GM19438 (cell line): ENCODE data around the gene HAPLN3.

Experiments used
- ATAC-seq: cut with Tn5 transposase; IDR thresholded peaks from one replicate; pipeline ENCODE4 v1.9.1; 2021; ENCODE audit warnings: low read depth; ENCODE audit not compliant: unreplicated experiment

HAPLN3 gene

DNA sequence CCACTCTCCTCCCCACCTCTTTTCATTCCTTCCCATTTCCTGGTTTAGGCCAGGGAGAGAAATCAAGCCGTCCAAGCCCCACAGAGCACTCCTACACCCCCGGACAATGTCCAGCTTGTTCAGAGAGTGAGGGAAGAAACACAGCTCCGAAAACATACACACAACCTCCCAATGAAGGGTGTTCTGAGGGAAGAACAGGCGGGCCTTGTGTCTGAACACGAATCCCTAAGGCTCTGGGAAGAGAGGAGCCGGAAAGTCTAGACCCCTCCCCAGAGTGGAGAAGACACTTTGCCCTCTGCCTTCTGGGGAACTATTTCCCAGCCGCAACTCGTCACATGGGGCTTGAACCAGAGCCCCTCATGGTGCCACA lies 61.6 kb downstream of the HAPLN3 start:
- no peak for ATAC-seq

DNA sequence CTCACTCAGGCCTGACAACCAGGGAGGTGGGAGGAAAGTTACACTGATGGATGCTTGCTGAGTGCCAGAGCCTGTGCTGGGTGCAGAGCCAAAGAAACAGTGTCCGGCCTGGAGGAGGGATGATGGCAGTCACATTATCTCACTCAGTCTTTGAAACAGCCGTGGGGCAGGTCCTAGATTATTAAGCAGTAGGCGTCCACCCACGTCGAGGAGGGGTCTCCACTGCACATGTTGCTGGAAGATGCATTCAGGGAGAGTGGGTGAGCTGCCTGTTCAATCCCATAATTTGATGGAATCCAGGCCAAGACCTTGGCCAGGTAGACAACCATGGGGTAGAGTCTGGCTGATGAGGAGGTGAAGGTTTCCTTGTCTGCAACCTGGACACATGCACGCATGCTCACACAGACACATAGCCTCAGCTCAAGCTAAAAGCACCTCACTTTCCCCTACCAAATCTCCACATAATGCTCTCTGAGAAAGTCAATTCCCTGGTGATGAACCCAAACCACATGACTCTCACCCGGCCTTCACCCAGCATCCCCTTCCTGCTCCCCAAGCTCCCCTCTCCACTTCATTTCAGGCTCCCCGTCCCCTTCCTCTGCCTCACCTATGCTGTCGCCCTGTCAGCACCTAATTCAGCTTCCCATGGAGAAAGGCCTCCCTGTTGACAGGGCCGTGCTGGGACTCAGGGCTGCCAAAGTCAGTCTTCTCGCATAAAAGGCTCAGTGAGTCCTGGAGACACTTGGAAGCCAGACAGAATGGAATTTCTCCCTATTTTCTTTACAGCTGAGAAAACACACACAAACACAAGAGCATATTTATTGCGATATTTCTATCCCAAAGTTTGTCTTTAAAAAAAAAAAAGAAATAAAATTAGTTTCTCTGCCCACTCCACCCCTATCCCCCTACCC lies 62.3 kb downstream of the HAPLN3 start:
- ATAC-seq: no peak

DNA sequence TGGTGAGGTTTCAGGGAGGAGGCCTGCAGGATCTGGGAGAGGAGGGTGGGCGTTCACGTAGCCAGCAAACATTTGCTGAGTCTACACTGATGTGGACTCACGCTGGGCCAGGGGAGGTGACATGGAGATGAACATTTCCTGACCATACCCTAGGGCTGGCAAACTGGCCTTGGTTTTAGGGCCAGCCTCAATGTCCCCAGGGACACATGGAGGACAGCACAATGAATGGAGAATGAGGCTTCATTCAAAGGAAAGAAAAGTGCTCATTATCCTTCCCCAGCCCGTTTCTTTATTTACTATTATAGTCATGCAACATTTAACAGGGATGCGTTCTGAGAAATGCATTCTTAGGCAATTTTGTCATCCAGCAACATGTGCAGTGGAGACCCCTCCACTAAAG lies 65.3 kb downstream of the HAPLN3 start:
- no peak for ATAC-seq

DNA sequence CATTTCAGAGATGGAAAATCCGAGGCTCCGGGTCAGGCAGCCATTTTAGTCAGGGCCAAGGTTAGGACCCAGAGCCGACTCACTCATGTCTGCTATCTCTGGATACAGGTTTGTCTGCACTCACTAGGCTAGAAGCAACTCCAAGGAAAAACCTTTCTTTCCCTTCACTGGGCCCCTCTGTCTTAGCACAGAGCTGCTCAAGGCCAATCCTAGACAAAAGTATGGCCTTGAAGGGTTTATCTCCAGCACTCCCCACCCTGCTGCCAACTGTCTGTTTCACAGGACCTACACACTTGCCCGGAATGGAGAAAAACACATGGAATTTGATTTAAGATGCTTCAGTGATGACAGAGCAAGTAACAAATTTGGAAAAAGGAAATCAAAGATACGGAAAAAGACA lies 66.6 kb downstream of the HAPLN3 start:
- ATAC-seq: no peak
